ENCODE measurements around the gene PTBP2. TPM values are rescaled to one million over a fixed set of nuclear protein-coding genes. Genes with fewer than 3 reads are reported as not detected.

Gene PTBP2
- total RNA-seq, 1 donor from 2014 or later: 112 TPM

- no peaks in the 10 kb centered on the region for H3K9me3 Mint-ChIP-seq (ENCODE audit: unreplicated experiment)
- no peak for DNase-seq
- H3K27ac Mint-ChIP-seq (ENCODE audit: unreplicated experiment): no peak overlapping the region
- no peaks in the 10 kb centered on the region for H3K36me3 Mint-ChIP-seq (ENCODE audit: unreplicated experiment)
- H3K27me3 Mint-ChIP-seq (ENCODE audit: unreplicated experiment): no peaks in the 10 kb centered on the region
- no peaks in the 10 kb centered on the region for H3K4me1 Mint-ChIP-seq (ENCODE audit: low read depth, unreplicated experiment)
- no peak overlapping the region for H3K4me3 Mint-ChIP-seq (ENCODE audit: unreplicated experiment)
- TF ChIP-seq CTCF (IDR thresholded peaks at IDR 0.05; ENCODE audit: partially characterized antibody, unreplicated experiment): no peak
Measured at GRCh38 chr1:96820671-96821070, 99.1 kb downstream of the PTBP2 start.

DNA sequence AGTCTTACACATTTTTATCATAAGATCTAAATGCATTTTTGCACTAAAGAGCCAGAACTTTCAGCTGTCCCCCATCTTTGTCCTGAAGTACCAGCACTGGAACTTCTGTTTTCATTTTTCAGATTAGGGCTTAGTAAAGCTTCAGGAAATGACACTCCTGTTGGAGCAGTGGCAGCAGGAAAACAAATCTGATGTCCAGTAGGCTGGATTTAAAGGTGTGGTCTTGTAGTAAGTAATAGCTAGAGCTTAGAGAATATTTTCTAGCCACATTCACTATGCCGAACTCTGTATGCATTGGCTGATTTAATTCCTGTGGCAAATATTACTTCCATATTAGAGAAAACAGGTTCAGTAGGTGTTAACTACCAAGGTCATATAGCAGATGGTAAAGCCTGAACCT, 103.6 kb downstream of the PTBP2 start:
- H3K36me3 Mint-ChIP-seq (ENCODE audit: unreplicated experiment): no peaks in the 10 kb centered on the region
- H3K9me3 Mint-ChIP-seq (ENCODE audit: unreplicated experiment): no peaks in the 10 kb centered on the region
- no peaks in the 10 kb centered on the region for H3K27me3 Mint-ChIP-seq (ENCODE audit: unreplicated experiment)
- no peak for TF ChIP-seq CTCF (IDR thresholded peaks at IDR 0.05; ENCODE audit: partially characterized antibody, unreplicated experiment)
- H3K4me3 Mint-ChIP-seq (ENCODE audit: unreplicated experiment): no peak overlapping the region
- H3K27ac Mint-ChIP-seq (ENCODE audit: unreplicated experiment): no peak overlapping the region
- no peak for DNase-seq
- no peaks in the 10 kb centered on the region for H3K4me1 Mint-ChIP-seq (ENCODE audit: low read depth, unreplicated experiment)

- no peaks in the 10 kb centered on the region for H3K36me3 Mint-ChIP-seq (ENCODE audit: unreplicated experiment)
- no peaks in the 10 kb centered on the region for H3K4me1 Mint-ChIP-seq (ENCODE audit: low read depth, unreplicated experiment)
- H3K27me3 Mint-ChIP-seq (ENCODE audit: unreplicated experiment): no peaks in the 10 kb centered on the region
- no peak for DNase-seq
- no peak for TF ChIP-seq CTCF (IDR thresholded peaks at IDR 0.05; ENCODE audit: partially characterized antibody, unreplicated experiment)
- H3K27ac Mint-ChIP-seq (ENCODE audit: unreplicated experiment): no peak overlapping the region
- H3K4me3 Mint-ChIP-seq (ENCODE audit: unreplicated experiment): no peak overlapping the region
- no peaks in the 10 kb centered on the region for H3K9me3 Mint-ChIP-seq (ENCODE audit: unreplicated experiment)
Measured at GRCh38 chr1:96825950-96826576, 104.5 kb downstream of the PTBP2 start.

GRCh38 chr1:96833376-96833775, 111.8 kb downstream of the PTBP2 start:
- no peaks in the 10 kb centered on the region for H3K9me3 Mint-ChIP-seq (ENCODE audit: unreplicated experiment)
- no peak overlapping the region for H3K27ac Mint-ChIP-seq (ENCODE audit: unreplicated experiment)
- no peak for DNase-seq
- H3K4me1 Mint-ChIP-seq (ENCODE audit: low read depth, unreplicated experiment): no peaks in the 10 kb centered on the region
- TF ChIP-seq CTCF (IDR thresholded peaks at IDR 0.05; ENCODE audit: partially characterized antibody, unreplicated experiment): no peak
- no peak overlapping the region for H3K4me3 Mint-ChIP-seq (ENCODE audit: unreplicated experiment)
- H3K36me3 Mint-ChIP-seq (ENCODE audit: unreplicated experiment): no peaks in the 10 kb centered on the region
- peaks cover 2% of the 10 kb centered on the region for H3K27me3 Mint-ChIP-seq (ENCODE audit: unreplicated experiment)

DNA sequence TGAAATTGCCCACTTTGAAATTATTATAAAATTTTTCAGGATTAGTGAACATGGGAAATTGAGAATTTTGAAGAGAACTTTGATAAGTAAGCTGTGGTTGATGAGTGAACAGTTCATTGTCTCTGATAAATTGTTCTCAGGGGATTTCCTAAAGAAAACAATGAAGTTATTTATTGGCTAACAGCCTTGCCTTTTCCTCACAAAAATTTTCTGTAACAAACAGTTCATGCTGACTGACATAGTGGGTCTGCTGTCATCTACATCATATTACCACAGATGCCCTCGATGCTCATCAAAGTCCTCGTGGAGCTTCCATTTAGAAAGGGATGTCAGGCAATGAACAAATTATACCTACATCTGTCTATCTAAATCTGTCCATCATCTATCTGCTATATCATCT, 113.4 kb downstream of the PTBP2 start:
- no peak for DNase-seq
- Mint-ChIP-seq H3K4me3 (ENCODE audit: unreplicated experiment) (no peak overlapping the region), H3K9me3 (ENCODE audit: unreplicated experiment) (no peaks in the 10 kb centered on the region), H3K27ac (ENCODE audit: unreplicated experiment) (no peak overlapping the region), H3K4me1 (ENCODE audit: low read depth, unreplicated experiment) (no peaks in the 10 kb centered on the region), H3K27me3 (ENCODE audit: unreplicated experiment) (peaks cover 2% of the 10 kb centered on the region), H3K36me3 (ENCODE audit: unreplicated experiment) (no peaks in the 10 kb centered on the region)
- TF ChIP-seq CTCF (IDR thresholded peaks at IDR 0.05; ENCODE audit: partially characterized antibody, unreplicated experiment): no peak

Measured in glutamatergic neuron (in vitro differentiated cells).